SK-N-SH (cell line): Measurements from ENCODE around the gene ZNF836.

Experiments used
- CTCF ChIP-seq: fragments of 200-600 bp; sonication (generic); IDR thresholded peaks from 2 replicates; pipeline ENCODE4 v1.6.1; 2017; ENCODE audit warnings: antibody characterized with exemption, mild to moderate bottlenecking, moderate library complexity
- PBX3 ChIP-seq: IDR thresholded peaks from 2 replicates; pipeline ENCODE4; 2012
- RAD21 ChIP-seq: IDR thresholded peaks from 2 replicates; pipeline ENCODE4 v1.6.1; 2012; ENCODE audit warnings: mild to moderate bottlenecking, low read length
- ZBTB33 ChIP-seq: IDR thresholded peaks from 2 replicates; pipeline ENCODE4 v1.4.0; 2012; ENCODE audit warnings: low read depth, borderline replicate concordance
- TF ChIP-seq, protein P1 (sequence below): IDR thresholded peaks from 2 replicates; pipeline ENCODE4 v1.6.1; 2012; ENCODE audit warnings: mild to moderate bottlenecking, low read depth, low read length, moderate library complexity

DNA sequence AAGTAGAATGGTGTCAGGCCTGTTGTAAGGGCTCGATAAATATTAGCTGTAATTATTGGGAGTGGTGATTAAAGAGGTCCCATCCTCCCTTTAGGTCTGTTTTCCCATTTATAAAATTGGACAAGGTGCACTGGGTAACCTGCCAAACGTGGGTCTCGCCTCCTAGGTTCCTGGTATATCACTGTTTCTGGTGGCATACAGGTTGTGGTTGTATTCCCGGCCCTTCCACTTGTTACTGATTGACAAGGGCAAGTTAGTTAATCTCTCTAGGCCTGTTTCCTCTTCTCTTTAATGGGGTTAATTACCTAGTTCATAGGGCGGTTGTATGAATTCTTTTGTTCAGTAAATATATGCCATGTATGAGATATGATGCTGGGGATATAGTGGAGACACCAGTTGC lies 20.0 kb upstream of the ZNF836 start:
- TF ChIP-seq CTCF, result no peak
- no peak for TF ChIP-seq RAD21
- no peak for TF ChIP-seq PBX3
- no peak for TF ChIP-seq ZBTB33
- TF ChIP-seq, protein P1, sequence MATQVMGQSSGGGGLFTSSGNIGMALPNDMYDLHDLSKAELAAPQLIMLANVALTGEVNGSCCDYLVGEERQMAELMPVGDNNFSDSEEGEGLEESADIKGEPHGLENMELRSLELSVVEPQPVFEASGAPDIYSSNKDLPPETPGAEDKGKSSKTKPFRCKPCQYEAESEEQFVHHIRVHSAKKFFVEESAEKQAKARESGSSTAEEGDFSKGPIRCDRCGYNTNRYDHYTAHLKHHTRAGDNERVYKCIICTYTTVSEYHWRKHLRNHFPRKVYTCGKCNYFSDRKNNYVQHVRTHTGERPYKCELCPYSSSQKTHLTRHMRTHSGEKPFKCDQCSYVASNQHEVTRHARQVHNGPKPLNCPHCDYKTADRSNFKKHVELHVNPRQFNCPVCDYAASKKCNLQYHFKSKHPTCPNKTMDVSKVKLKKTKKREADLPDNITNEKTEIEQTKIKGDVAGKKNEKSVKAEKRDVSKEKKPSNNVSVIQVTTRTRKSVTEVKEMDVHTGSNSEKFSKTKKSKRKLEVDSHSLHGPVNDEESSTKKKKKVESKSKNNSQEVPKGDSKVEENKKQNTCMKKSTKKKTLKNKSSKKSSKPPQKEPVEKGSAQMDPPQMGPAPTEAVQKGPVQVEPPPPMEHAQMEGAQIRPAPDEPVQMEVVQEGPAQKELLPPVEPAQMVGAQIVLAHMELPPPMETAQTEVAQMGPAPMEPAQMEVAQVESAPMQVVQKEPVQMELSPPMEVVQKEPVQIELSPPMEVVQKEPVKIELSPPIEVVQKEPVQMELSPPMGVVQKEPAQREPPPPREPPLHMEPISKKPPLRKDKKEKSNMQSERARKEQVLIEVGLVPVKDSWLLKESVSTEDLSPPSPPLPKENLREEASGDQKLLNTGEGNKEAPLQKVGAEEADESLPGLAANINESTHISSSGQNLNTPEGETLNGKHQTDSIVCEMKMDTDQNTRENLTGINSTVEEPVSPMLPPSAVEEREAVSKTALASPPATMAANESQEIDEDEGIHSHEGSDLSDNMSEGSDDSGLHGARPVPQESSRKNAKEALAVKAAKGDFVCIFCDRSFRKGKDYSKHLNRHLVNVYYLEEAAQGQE, result no peak
